Measurements from ENCODE around the gene EXOSC5.
"Not testable (repeated sequence)": the region's sequence is repeated elsewhere in the genome, so short reads cannot be mapped to it uniquely, and the experiment has no call there.

DNA sequence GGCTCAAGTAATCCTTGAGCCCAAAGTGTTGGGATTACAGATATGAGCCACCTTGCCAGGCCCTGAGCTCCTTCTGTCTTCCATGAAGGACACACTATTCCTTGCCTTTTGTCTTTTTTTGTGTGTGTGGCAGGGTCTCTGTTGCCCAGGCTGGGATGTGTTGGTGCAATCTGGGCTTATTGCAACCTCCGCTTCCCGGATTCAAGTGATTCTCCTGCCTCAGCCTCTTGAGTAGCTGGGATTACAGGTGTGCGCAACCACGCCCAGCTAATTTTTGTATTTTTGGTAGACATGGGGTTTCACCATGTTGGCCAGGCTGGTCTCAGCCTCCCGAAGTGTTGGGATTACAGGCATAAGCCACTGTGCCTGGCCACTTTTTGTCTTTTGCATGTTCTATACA is 11.7 kb upstream of the EXOSC5 start:
- TF ChIP-seq POLR2A, EP300 (IDR thresholded peaks at IDR 0.05): not testable (repeated sequence)
- TF ChIP-seq, protein P1, sequence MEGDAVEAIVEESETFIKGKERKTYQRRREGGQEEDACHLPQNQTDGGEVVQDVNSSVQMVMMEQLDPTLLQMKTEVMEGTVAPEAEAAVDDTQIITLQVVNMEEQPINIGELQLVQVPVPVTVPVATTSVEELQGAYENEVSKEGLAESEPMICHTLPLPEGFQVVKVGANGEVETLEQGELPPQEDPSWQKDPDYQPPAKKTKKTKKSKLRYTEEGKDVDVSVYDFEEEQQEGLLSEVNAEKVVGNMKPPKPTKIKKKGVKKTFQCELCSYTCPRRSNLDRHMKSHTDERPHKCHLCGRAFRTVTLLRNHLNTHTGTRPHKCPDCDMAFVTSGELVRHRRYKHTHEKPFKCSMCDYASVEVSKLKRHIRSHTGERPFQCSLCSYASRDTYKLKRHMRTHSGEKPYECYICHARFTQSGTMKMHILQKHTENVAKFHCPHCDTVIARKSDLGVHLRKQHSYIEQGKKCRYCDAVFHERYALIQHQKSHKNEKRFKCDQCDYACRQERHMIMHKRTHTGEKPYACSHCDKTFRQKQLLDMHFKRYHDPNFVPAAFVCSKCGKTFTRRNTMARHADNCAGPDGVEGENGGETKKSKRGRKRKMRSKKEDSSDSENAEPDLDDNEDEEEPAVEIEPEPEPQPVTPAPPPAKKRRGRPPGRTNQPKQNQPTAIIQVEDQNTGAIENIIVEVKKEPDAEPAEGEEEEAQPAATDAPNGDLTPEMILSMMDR (IDR thresholded peaks at IDR 0.05), result not testable (repeated sequence)
